VCaP (cell line): Measurements from ENCODE around the gene NETO2.

Experiments
- H3K27ac ChIP-seq: fragments of 450-650 bp; 2 replicates; pipeline ENCODE4 v1.5.1; 2017
- TF ChIP-seq, protein P1 (sequence below): fragments of 450-650 bp; conservative IDR thresholded peaks from 2 replicates; pipeline ENCODE4 v1.5.1; 2017; ENCODE audit warnings: mild to moderate bottlenecking, moderate library complexity

The NETO2 gene

DNA sequence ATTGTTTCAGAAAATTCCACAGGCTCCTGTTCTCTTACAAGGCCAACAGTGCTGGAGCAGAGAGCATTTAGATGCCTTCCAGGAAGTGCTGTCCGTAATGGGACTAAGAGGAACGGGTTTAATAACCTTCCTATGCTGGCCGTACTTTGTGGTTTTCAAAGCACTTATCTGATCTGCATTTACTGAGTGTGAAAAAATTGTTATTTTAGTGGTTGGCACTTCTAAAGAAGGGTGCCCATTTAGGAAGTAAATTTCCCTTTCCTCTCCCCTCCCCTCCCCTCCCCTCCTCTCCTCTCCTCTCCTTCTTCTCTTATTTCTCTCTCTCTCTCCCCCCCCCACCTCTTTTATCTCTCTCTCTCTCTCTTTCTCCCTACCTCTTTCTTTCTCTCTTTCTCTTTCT lies 98.3 kb downstream of the NETO2 start:
- TF ChIP-seq, protein P1, sequence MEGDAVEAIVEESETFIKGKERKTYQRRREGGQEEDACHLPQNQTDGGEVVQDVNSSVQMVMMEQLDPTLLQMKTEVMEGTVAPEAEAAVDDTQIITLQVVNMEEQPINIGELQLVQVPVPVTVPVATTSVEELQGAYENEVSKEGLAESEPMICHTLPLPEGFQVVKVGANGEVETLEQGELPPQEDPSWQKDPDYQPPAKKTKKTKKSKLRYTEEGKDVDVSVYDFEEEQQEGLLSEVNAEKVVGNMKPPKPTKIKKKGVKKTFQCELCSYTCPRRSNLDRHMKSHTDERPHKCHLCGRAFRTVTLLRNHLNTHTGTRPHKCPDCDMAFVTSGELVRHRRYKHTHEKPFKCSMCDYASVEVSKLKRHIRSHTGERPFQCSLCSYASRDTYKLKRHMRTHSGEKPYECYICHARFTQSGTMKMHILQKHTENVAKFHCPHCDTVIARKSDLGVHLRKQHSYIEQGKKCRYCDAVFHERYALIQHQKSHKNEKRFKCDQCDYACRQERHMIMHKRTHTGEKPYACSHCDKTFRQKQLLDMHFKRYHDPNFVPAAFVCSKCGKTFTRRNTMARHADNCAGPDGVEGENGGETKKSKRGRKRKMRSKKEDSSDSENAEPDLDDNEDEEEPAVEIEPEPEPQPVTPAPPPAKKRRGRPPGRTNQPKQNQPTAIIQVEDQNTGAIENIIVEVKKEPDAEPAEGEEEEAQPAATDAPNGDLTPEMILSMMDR, result no peak
- H3K27ac ChIP-seq, result no peak overlapping the region

DNA sequence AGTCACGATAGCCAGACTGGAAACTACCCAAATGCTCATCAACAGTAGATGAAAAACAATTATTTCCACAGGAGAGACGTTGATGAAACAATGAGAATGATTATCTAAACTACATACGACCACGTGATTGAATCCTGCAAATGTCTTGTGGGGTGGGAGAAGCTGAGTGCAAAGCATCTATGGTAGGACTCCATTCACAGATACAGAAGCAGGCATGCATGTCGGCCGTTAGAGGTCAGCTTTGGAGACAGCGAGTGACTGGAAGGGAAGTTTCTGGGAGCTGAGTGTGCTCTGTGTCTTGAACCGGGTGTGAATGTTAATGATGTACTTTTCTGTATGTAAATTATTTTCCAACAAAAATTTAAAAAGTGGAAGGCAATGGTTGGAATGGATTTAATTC lies 98.7 kb downstream of the NETO2 start:
- H3K27ac ChIP-seq, result no peak overlapping the region

DNA sequence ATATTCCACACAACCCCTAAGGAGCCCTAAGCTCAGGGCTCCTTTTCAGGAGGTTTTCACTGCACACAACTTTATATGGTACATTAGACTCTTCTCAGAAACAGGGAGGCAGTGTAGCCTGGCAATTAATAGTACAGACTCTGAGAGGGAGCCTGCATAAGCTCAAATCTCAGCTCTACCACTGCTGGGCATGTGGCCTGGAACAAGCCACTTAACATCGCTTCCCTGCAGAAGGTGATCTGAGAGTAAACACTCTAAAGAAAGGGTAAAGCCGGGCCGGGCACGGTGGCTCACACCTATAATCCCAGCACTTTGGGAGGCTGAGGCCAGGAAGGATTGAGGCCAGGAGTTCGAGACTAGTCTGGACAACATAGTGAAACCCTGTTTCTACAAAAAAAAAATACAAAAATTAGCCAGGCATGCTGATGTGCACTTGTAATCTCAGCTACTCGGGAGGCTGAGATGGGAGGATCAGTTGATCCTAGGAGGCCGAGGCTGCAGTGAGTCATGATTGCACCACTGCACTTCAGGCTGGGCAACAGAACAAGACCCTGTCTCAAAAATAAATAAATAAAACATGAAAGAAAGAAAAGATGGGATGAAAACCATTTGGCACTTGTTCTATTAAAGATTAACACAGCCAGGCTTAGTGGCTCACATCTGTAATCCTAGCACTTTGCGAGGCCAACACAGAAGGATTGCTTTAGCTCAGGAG lies 99.6 kb downstream of the NETO2 start:
- TF ChIP-seq, protein P1, result no peak
- H3K27ac ChIP-seq, result no peak overlapping the region

More for the DNA sequence above, 98.7 kb downstream of the NETO2 start:
- TF ChIP-seq, protein P1, result no peak

DNA sequence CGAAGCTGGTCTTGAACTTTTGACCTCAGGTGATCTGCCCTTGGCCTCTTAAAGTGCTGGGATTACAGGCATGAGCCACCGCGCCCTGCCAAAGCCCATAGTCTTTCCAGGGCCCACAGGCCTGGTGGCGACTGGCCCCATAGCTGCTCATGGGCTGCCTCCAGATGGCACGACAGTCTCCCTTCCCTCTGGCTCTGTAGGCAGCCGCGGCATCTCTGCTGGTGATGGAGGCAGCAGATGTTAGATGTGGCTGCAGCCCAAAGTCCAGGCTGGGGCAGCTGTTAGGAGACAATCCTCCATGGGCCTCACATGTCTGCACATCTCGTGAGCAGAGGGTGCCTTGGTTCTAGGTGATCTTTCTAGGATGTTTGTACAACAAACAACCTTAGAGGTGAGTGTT lies 100.5 kb downstream of the NETO2 start:
- no peak overlapping the region for H3K27ac ChIP-seq
- TF ChIP-seq, protein P1, result no peak

DNA sequence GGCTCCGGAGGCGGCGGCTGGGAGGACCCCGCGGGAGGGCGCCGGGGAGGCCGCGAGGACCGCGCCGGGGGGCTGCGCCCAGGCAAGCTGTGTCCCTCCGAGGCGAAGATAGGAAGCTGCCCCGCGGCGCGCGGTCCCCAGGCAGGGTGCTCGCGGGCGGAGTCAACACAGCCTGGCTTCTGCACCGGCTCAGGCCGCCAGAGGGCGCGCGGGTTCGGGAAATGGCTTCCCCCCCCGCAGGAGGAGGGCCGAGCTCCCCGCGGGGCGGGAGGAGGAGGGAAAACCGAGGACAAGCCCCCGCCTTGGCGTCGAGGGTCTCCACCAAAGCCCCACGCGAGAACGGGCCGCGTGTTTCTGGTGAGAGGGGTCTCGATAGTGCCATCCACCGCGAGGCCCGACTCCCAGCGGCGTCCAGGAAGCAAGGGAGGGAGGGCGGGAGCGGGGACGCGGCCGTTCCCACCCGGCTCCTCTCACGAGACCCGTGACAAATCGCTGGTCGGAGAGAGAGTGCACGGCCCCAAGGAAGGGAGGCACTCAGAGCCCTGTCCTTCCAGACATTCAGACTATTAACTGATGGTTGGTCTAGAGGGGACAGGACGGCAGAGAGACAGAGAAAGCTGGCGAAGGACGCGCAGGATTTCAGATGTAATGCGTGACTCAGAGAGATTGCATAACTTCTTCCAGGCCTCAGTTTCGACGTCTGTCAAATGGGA lies 105.8 kb downstream of the NETO2 start:
- H3K27ac ChIP-seq, result peak overlapping the region; percentile 48; the same call in 1 of the 2 replicates
- TF ChIP-seq, protein P1, result peak; percentile 86

DNA sequence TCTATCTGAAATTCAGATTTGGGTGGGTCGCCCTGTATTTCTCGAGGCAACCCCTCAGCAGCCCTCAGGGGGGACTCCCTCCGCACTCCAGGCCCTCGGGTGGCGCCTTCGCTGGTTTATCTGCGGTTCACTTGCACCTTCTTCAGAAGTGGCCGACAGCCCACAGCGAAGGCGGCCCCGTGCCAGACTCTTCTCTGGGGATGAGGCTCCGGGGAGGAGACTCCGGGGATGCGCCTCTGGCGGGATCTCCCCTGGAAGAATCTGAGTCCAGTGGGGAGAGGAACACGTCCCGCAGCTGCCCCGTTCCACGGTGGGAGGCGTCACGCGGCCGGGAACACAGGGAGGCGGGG lies 106.4 kb downstream of the NETO2 start:
- TF ChIP-seq, protein P1, result no peak
- H3K27ac ChIP-seq, result peak overlapping the region; percentile 48; the same call in 1 of the 2 replicates

DNA sequence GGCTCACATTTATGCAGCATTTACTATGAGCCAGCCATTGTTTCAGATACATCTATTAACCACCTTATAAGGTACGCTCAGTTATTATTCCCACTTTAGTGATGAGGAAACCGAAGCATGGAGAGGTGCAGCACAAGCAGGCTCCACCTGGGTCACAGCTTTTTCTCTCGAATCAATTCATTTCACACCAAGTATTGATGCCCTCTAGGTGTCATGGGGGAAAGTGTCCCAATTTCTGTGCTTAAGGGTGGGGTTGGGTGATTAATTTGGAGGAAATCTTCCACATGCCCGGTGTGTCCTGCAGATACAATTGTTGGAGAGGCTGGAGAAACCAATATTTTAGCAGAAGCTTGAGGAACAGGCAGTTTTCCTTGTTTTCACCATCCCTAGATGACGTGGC lies 107.5 kb downstream of the NETO2 start:
- TF ChIP-seq, protein P1, result no peak

More for the DNA sequence above, 107.5 kb downstream of the NETO2 start:
- H3K27ac ChIP-seq, result no peak overlapping the region
